Measurements from ENCODE around the gene CEP112.

- TF ChIP-seq, protein P1, sequence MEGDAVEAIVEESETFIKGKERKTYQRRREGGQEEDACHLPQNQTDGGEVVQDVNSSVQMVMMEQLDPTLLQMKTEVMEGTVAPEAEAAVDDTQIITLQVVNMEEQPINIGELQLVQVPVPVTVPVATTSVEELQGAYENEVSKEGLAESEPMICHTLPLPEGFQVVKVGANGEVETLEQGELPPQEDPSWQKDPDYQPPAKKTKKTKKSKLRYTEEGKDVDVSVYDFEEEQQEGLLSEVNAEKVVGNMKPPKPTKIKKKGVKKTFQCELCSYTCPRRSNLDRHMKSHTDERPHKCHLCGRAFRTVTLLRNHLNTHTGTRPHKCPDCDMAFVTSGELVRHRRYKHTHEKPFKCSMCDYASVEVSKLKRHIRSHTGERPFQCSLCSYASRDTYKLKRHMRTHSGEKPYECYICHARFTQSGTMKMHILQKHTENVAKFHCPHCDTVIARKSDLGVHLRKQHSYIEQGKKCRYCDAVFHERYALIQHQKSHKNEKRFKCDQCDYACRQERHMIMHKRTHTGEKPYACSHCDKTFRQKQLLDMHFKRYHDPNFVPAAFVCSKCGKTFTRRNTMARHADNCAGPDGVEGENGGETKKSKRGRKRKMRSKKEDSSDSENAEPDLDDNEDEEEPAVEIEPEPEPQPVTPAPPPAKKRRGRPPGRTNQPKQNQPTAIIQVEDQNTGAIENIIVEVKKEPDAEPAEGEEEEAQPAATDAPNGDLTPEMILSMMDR (IDR thresholded peaks at IDR 0.05; ENCODE audit: low read length), result no peak
- TF ChIP-seq EZH2 (optimal IDR thresholded peaks at IDR 0.05; ENCODE audit: low read depth, low read length), result no peak
- TF ChIP-seq EZH2phosphoT487 (IDR thresholded peaks at IDR 0.05; ENCODE audit: low read length), result no peak
Measured at GRCh38 chr17:65790241-65790640, 401.7 kb downstream of the CEP112 start.

All from MM.1S (cell line).